Skeletal muscle satellite cell (primary cell): ENCODE results near the gene CUX1.

Source experiments
- H3K27me3 ChIP-seq: 2 replicates; pipeline ENCODE4 v1.7.0; 2013; ENCODE audit warnings: low read length; ENCODE audit not compliant: control insufficient read depth, insufficient read depth
- H3K36me3 ChIP-seq: 2 replicates; pipeline ENCODE4 v1.7.0; 2013; ENCODE audit warnings: mild to moderate bottlenecking, control low read depth, low read length; ENCODE audit not compliant: insufficient read depth
- H3K4me1 ChIP-seq: 2 replicates; pipeline ENCODE4 v1.7.0; 2013; ENCODE audit warnings: low read length; ENCODE audit not compliant: control insufficient read depth, insufficient read depth
- H3K4me2 ChIP-seq: 2 replicates; pipeline ENCODE4 v1.7.0; 2013; ENCODE audit warnings: mild to moderate bottlenecking, low read length
- H3K4me3 ChIP-seq: 2 replicates; pipeline ENCODE4 v1.7.0; 2013; ENCODE audit warnings: low read length
- H3K9ac ChIP-seq: 2 replicates; pipeline ENCODE4 v1.7.0; 2013; ENCODE audit warnings: mild to moderate bottlenecking, low read depth, low read length, moderate library complexity
- H3K9me3 ChIP-seq: replicated peaks from 2 replicates; pipeline ENCODE4 v1.7.0; 2013; ENCODE audit warnings: mild to moderate bottlenecking, control low read depth, low read length

Gene CUX1

GRCh38 chr7:102077081-102077480 lies 259.7 kb downstream of the CUX1 start:
- Histone ChIP-seq H3K4me1 (no peaks in the 10 kb centered on the region), H3K9ac (no peak overlapping the region), H3K27me3 (no peaks in the 10 kb centered on the region), H3K4me3 (no peak overlapping the region), H3K36me3 (peaks cover 3% of the 10 kb centered on the region), H3K9me3 (no peaks in the 10 kb centered on the region), H3K4me2 (no peak overlapping the region)

- Histone ChIP-seq H3K4me3 (no peak overlapping the region), H3K36me3 (peaks cover 6% of the 10 kb centered on the region), H3K27me3 (no peaks in the 10 kb centered on the region), H3K4me2 (no peak overlapping the region), H3K9ac (no peak overlapping the region), H3K9me3 (peaks cover 4% of the 10 kb centered on the region), H3K4me1 (no peaks in the 10 kb centered on the region)
Measured at GRCh38 chr7:102079140-102080018, 262.0 kb downstream of the CUX1 start.

- H3K27me3 ChIP-seq, result no peaks in the 10 kb centered on the region
- H3K9me3 ChIP-seq, result peaks cover 4% of the 10 kb centered on the region
- H3K4me2 ChIP-seq, result no peak overlapping the region
- H3K4me3 ChIP-seq, result no peak overlapping the region
- no peak overlapping the region for H3K9ac ChIP-seq
- no peaks in the 10 kb centered on the region for H3K4me1 ChIP-seq
- H3K36me3 ChIP-seq, result peaks cover 6% of the 10 kb centered on the region
Measured at GRCh38 chr7:102080019-102080433, 262.6 kb downstream of the CUX1 start.

GRCh38 chr7:102080434-102081243 lies 263.2 kb downstream of the CUX1 start:
- Histone ChIP-seq H3K4me1 (no peaks in the 10 kb centered on the region), H3K4me3 (no peak overlapping the region), H3K9ac (no peak overlapping the region), H3K27me3 (no peaks in the 10 kb centered on the region), H3K9me3 (peaks cover 4% of the 10 kb centered on the region), H3K4me2 (no peak overlapping the region), H3K36me3 (peaks cover 6% of the 10 kb centered on the region)

GRCh38 chr7:102081244-102081627 lies 263.8 kb downstream of the CUX1 start:
- H3K36me3 ChIP-seq, result peaks cover 6% of the 10 kb centered on the region
- H3K4me3 ChIP-seq, result no peak overlapping the region
- no peaks in the 10 kb centered on the region for H3K27me3 ChIP-seq
- H3K4me1 ChIP-seq, result no peaks in the 10 kb centered on the region
- H3K4me2 ChIP-seq, result no peak overlapping the region
- no peak overlapping the region for H3K9ac ChIP-seq
- peaks cover 4% of the 10 kb centered on the region for H3K9me3 ChIP-seq

- Histone ChIP-seq H3K9ac (no peak overlapping the region), H3K36me3 (peaks cover 6% of the 10 kb centered on the region), H3K27me3 (no peaks in the 10 kb centered on the region), H3K4me3 (no peak overlapping the region), H3K4me2 (no peak overlapping the region), H3K9me3 (peaks cover 4% of the 10 kb centered on the region), H3K4me1 (no peaks in the 10 kb centered on the region)
Measured at GRCh38 chr7:102082693-102083368, 265.4 kb downstream of the CUX1 start.

GRCh38 chr7:102085218-102085772 lies 267.9 kb downstream of the CUX1 start:
- no peak overlapping the region for H3K4me2 ChIP-seq
- peaks cover 4% of the 10 kb centered on the region for H3K9me3 ChIP-seq
- no peak overlapping the region for H3K9ac ChIP-seq
- H3K36me3 ChIP-seq, result peaks cover 6% of the 10 kb centered on the region
- H3K4me3 ChIP-seq, result no peak overlapping the region
- H3K4me1 ChIP-seq, result no peaks in the 10 kb centered on the region
- H3K27me3 ChIP-seq, result no peaks in the 10 kb centered on the region

- Histone ChIP-seq H3K4me2 (no peak overlapping the region), H3K4me3 (no peak overlapping the region), H3K36me3 (no peaks in the 10 kb centered on the region), H3K9me3 (no peaks in the 10 kb centered on the region), H3K9ac (no peak overlapping the region), H3K4me1 (no peaks in the 10 kb centered on the region), H3K27me3 (no peaks in the 10 kb centered on the region)
Measured at GRCh38 chr7:102089175-102090098, 272.0 kb downstream of the CUX1 start.

GRCh38 chr7:102093599-102094315 lies 276.3 kb downstream of the CUX1 start:
- Histone ChIP-seq H3K4me2 (no peak overlapping the region), H3K27me3 (no peaks in the 10 kb centered on the region), H3K9me3 (no peaks in the 10 kb centered on the region), H3K9ac (no peak overlapping the region), H3K36me3 (peaks cover 7% of the 10 kb centered on the region), H3K4me3 (no peak overlapping the region), H3K4me1 (no peaks in the 10 kb centered on the region)

- no peak overlapping the region for H3K4me2 ChIP-seq
- H3K9me3 ChIP-seq, result no peaks in the 10 kb centered on the region
- peaks cover 7% of the 10 kb centered on the region for H3K36me3 ChIP-seq
Measured at GRCh38 chr7:102094316-102094650, 276.9 kb downstream of the CUX1 start.

More at GRCh38 chr7:102094316-102094650, 276.9 kb downstream of the CUX1 start:
- Histone ChIP-seq H3K4me1 (no peaks in the 10 kb centered on the region), H3K27me3 (no peaks in the 10 kb centered on the region), H3K9ac (no peak overlapping the region), H3K4me3 (no peak overlapping the region)
